ENCODE measurements around the gene MPL.
"Not testable (repeated sequence)": the region's sequence is repeated elsewhere in the genome, so short reads cannot be mapped to it uniquely, and the experiment has no call there.

The MPL gene

GRCh38 chr1:43367904-43368645 is 30.5 kb downstream of the MPL start, which contains the start of gene ELOVL1:
Gene ELOVL1, minus strand, starts transcription at chr1:43368011. Its CDS starts 2,402 bp downstream, at chr1:43365609.
- no peak for TF ChIP-seq JUND (IDR thresholded peaks at IDR 0.05; ENCODE audit: low read depth)
- in situ Hi-C loops (cut with HindIII; ENCODE audit: low pct_unique_long_range_greater_than_20kb, low sequenced_read_pairs) = no loop called here
- DNase-seq (ENCODE audit: low read depth in 1 of 2, low spot score in 1 of 2) = peak; percentile 65 to 91

DNA sequence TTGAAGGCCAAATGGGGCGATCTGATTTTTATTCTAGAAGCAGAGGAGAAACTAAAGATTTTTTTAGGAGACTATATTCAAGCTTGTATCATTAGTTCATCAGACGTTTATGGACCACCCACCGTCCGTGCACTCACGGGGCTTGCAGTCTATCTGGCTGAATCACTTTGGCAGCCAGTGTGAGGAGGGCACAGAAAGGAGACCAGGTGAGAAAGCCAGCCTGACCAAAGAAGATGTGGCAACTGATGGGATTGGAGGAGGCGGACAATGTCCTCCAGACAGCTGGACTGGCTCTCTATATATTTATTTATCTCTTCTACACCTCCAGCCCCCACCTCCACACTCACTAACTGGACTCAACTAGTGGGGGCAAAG is 31.0 kb downstream of the MPL start:
- in situ Hi-C loops (cut with HindIII; ENCODE audit: low pct_unique_long_range_greater_than_20kb, low sequenced_read_pairs) = no loop called here
- DNase-seq (ENCODE audit: low read depth in 1 of 2, low spot score in 1 of 2) = no peak
- no peak for TF ChIP-seq JUND (IDR thresholded peaks at IDR 0.05; ENCODE audit: low read depth)

DNA sequence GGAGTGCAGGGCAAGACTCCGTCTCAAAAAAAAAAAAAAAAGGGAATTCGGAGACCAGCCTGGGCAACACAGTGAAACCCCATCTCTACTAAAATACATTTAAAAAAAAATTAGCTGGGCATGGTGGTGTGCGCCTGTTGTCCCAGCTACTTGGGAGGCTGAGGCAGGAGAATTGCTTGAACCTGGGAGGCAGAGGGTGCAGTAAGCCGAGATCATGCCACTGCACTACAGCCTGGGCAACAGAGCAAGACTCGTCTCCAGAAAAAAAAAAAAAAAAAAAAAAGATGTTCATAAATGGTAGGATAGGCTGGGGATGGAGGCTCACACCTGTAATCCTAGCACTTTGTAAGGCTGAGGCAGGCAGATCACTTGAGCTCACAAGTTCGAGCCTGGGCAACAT is 32.2 kb downstream of the MPL start:
- in situ Hi-C loops (cut with HindIII; ENCODE audit: low pct_unique_long_range_greater_than_20kb, low sequenced_read_pairs); DNase-seq (ENCODE audit: low read depth in 1 of 2, low spot score in 1 of 2): not testable (repeated sequence)

DNA sequence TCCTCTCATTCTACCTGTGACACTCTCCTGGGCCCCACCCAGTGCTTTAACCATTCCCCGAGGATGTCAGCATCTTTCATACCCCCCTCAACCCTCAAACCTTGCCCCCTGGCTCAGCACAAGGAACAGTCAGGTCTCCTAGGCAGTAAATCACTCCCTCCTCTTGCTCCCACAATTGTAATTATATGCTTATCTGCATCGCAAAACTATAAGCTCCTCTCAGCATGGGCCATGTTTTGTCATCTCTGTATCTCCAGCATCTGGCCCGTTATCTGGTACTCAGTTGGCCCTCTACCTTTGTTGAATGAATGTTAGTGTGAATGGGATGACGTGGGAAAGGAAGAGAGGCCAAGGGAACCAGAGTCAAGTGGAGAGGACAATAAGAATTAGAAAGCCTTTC is 32.9 kb downstream of the MPL start:
- TF ChIP-seq JUND (IDR thresholded peaks at IDR 0.05; ENCODE audit: low read depth) = no peak
- no peak for DNase-seq (ENCODE audit: low read depth in 1 of 2, low spot score in 1 of 2)
- in situ Hi-C loops (cut with HindIII; ENCODE audit: low pct_unique_long_range_greater_than_20kb, low sequenced_read_pairs) = no loop called here

DNA sequence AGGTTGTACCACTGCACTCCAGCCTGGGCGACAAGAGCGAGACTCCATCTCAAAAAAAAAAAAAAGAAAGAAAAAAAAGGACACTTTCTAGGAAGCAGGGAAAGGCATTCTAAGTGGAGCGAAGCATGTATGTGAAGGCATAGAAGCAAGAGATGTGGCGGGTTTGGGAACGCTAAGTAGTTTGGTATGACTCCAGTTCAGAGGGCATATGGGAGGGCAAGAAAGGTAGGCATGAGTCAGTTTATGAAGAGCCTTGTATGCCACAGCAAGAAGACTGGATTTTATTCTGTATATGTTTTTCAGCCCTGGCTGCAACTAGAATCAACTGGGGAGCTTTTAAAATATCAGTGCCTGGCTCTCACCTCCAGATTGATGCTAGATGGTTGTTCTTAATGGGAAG is 34.6 kb downstream of the MPL start:
- in situ Hi-C loops (cut with HindIII; ENCODE audit: low pct_unique_long_range_greater_than_20kb, low sequenced_read_pairs) = no loop called here
- DNase-seq (ENCODE audit: low read depth in 1 of 2, low spot score in 1 of 2) = no peak
- no peak for TF ChIP-seq JUND (IDR thresholded peaks at IDR 0.05; ENCODE audit: low read depth)

DNA sequence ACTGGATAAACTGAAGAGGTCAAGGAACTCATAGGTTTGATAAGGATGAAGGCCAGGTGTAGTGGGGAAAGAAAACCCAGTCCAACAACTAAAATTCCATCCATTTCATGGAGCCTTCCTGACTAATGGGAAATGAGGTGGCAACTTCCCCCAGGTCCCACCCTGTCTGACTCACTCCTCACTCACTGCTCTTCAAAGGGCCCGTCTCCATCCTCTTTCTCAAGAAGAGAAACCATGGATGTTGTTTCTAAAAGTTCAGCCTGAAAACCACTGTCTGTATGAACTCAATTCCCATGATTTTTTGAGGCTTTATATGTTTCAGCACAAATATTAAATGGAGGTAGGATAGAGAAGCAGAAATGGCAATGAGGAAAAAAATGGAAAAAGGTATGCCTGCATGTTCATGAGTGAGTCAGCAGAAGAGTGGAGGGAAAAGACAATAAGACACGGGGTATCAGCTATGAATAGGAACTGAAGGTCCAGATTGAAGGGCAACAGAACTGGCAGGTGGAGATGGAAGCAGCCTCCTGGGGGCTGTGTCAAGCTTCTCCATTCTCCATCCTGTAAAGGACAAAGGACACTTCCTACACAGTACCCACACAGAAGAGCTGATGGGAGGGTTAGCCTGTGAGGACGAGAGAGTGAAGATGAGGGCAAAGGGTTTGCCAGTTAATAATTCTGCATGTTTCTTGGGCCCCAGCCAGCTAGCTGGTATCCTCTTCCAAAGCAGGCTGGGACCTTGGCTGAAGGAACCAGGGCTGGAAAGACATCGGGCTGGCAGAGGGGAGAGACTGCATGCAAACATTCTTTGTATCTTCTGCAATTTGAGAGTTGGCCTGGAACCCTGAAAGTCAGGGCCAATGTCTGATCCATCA is 35.7 kb downstream of the MPL start:
- in situ Hi-C loops (cut with HindIII; ENCODE audit: low pct_unique_long_range_greater_than_20kb, low sequenced_read_pairs) = no loop called here
- no peak for TF ChIP-seq JUND (IDR thresholded peaks at IDR 0.05; ENCODE audit: low read depth)
- no peak for DNase-seq (ENCODE audit: low read depth in 1 of 2, low spot score in 1 of 2)

GRCh38 chr1:43376723-43377235 is 39.2 kb downstream of the MPL start:
- no peak for DNase-seq (ENCODE audit: low read depth in 1 of 2, low spot score in 1 of 2)
- TF ChIP-seq JUND (IDR thresholded peaks at IDR 0.05; ENCODE audit: low read depth) = no peak
- in situ Hi-C loops (cut with HindIII; ENCODE audit: low pct_unique_long_range_greater_than_20kb, low sequenced_read_pairs) = no loop called here

DNA sequence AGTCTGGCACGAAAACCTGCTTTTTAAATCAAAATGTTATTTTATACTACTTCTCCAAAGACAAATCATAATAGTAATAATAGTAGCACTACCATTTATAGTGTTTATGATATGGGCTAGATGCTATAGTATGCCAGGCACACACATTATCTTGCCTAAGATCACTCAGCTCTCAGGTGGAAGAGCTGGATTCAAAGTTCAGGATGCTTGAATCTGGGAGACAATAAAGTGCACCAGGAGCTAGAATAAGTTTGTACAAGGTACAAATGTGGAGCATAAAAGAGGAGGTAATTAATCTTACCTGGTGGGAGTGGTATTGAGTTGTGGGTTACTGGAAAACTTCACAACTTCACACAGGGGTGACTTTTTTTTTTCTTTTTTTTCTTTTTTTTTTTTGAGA is 40.2 kb downstream of the MPL start:
- TF ChIP-seq JUND (IDR thresholded peaks at IDR 0.05; ENCODE audit: low read depth) = no peak
- in situ Hi-C loops (cut with HindIII; ENCODE audit: low pct_unique_long_range_greater_than_20kb, low sequenced_read_pairs) = no loop called here
- DNase-seq (ENCODE audit: low read depth in 1 of 2, low spot score in 1 of 2) = no peak

GRCh38 chr1:43379476-43379875 is 41.9 kb downstream of the MPL start:
- in situ Hi-C loops (cut with HindIII; ENCODE audit: low pct_unique_long_range_greater_than_20kb, low sequenced_read_pairs) = no loop called here
- TF ChIP-seq JUND (IDR thresholded peaks at IDR 0.05; ENCODE audit: low read depth) = no peak
- no peak for DNase-seq (ENCODE audit: low read depth in 1 of 2, low spot score in 1 of 2)

DNA sequence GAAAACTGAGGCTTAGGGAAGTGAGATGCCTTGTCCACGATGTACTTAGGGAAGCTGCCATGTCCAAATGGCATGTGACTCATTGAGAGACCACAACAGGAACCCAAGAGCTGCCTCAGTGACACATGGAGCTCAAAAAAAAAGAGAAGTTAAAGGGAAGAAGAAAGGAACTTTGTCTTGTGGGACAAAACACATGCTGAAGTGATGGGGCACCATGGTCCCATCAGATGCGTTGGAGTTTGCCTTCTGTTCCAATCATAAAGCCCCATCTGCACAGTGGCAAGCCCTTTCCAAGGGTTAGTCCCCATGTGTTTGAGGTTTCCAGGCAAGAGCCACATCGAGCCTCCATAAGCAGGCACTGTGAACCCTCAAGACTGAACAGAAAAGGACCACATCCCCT is 44.0 kb downstream of the MPL start:
- in situ Hi-C loops (cut with HindIII; ENCODE audit: low pct_unique_long_range_greater_than_20kb, low sequenced_read_pairs) = no loop called here
- TF ChIP-seq JUND (IDR thresholded peaks at IDR 0.05; ENCODE audit: low read depth) = no peak
- no peak for DNase-seq (ENCODE audit: low read depth in 1 of 2, low spot score in 1 of 2)

GRCh38 chr1:43382027-43382779 is 44.6 kb downstream of the MPL start:
- TF ChIP-seq JUND (IDR thresholded peaks at IDR 0.05; ENCODE audit: low read depth) = no peak
- no peak for DNase-seq (ENCODE audit: low read depth in 1 of 2, low spot score in 1 of 2)
- in situ Hi-C loops (cut with HindIII; ENCODE audit: low pct_unique_long_range_greater_than_20kb, low sequenced_read_pairs) = no loop called here

DNA sequence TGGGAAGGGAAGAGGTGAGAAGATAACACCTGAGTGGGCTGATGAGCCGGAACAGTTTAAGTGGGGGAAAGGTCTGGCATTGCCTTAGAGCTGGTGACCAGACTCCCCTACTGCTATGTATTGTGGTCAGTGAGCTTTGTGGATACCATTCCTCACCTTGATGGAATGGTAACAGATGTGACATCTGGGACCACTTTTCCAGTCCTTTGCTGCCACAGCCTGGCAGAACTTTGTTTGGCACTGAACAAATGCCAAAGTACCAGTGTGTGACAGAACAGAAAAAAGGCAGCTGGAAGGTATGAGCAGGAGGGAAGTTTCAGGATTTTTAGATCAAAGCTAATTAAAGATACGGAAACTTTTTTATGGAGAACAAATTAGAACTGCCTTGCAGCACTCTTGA is 45.8 kb downstream of the MPL start:
- TF ChIP-seq JUND (IDR thresholded peaks at IDR 0.05; ENCODE audit: low read depth) = no peak
- in situ Hi-C loops (cut with HindIII; ENCODE audit: low pct_unique_long_range_greater_than_20kb, low sequenced_read_pairs) = no loop called here
- DNase-seq (ENCODE audit: low read depth in 1 of 2, low spot score in 1 of 2) = peak in 1 of 2 experiments; percentile 43

Measured in T47D (cell line).